ENCODE measurements around the gene TULP4.
"Not testable (repeated sequence)": the region's sequence is repeated elsewhere in the genome, so short reads cannot be mapped to it uniquely, and the experiment has no call there.

Gene TULP4

DNA sequence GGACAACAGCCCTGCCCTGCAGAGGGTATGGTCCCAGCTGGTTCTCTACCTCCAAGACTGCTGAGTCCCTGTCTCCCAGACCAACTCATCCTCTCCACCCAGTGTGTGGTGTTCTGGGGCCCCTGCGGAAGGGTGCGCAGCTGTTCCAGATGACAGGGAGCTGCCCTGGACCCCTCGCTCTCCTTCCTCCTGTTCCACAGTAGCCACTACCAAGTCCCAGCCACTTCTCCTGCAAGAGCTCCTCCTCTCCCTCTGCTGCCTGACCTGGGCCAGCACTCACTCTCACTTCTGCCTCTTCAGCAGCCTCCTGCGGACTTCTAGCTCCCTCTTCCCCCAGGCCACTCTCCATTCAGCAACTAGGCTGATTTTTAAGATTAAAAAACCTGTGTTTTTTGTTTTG, 207.5 kb downstream of the TULP4 start:
- DNase-seq (ENCODE audit: low read depth in 4 of 4, low spot score in 1 of 4) = no peak

DNA sequence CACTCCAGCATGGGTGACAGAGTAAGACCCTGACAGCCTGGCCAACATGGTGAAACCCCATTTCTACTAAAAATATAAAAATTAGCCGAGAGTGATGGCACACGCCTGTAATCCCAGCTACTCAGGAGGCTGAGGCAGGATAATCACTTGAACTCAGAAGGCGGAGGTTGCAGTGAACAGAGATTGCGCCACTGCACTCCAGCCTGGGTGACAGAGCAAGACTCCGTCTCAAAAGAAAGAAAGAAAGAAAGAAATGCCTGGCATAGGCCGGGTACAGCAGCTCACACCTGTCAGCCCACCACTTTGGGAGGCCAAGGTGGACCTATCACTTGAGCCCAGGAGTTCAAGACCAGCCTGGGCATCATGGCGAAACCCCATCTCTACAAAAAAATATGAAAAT, 208.7 kb downstream of the TULP4 start:
- DNase-seq (ENCODE audit: low read depth in 4 of 4, low spot score in 1 of 4) = not testable (repeated sequence)

DNA sequence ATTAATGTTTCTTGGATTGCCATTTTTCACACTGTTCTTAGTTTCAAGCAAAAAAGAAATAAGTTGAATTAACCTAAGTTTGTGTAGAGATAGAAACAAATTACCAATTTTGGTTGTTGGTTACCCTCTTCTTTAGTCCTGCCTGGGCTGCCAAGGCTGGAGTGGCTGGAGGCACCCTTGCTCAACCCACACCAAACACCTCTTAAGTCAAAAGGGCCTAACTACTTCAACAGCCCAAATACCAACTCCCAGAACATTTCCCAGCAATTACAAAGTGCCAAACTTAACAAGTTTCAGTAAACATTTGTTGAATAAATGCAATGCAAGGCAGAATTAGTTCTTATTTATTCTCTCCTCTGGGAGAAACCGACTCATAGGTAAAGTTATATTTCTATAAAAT, 209.5 kb downstream of the TULP4 start:
- DNase-seq (ENCODE audit: low read depth in 4 of 4, low spot score in 1 of 4) = no peak

DNA sequence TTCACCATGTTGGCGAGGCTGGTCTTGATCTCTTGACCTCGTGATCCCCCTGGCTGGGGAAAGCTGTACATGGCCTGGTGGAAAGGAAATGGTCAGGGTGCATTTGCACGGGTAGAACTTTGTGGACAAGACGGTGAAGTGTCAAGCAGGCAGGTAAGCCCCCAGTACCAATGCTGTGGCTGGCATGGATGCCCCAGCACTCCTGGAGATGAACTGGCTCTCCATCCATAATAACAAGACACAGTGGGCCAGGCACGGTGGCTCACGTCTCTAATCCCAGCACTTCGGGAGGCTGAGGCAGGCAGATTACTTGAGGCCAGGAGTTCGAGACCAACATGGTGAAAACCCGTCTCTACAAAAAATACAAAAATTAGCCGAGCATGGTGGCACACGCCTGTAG, 210.4 kb downstream of the TULP4 start:
- DNase-seq (ENCODE audit: low read depth in 4 of 4, low spot score in 1 of 4) = no peak

DNA sequence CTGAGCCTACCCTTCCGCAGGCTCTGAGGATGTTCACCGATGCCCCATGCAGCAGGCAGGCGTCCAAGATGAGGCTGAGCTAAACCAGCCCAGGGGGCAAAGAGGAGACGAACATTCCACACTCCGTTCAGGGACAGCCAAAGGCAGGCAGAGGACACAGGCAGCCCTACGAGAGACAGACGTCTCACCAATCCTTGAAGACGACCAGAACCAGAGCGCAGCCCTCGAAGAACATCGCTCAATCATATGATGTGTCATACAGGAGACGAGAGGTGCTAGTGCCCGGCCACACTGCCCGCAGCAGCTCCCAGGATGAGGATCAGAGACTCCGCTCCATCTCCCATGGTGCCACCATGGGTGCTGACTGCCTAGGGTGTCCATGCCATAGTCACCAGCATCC, 212.0 kb downstream of the TULP4 start:
- no peak for DNase-seq (ENCODE audit: low read depth in 4 of 4, low spot score in 1 of 4)

DNA sequence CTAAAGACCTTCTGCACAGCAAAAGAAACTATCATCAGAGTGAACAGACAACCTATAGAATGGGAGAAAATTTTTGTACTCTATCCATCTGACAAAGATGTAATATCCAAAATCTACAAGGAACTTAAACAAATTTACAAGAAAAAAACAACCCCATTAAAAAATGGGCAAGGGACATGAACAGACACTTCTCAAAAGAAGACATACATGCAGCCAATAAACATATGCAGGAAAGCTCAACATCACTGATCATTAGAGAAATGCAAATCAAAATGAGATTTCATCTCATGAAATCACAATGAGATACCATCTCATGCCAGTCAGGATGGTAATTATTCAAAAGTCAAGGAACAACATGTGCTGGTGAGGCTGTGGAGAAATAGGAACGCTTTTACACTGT, 215.6 kb downstream of the TULP4 start:
- not testable (repeated sequence) for DNase-seq (ENCODE audit: low read depth in 4 of 4, low spot score in 1 of 4)

DNA sequence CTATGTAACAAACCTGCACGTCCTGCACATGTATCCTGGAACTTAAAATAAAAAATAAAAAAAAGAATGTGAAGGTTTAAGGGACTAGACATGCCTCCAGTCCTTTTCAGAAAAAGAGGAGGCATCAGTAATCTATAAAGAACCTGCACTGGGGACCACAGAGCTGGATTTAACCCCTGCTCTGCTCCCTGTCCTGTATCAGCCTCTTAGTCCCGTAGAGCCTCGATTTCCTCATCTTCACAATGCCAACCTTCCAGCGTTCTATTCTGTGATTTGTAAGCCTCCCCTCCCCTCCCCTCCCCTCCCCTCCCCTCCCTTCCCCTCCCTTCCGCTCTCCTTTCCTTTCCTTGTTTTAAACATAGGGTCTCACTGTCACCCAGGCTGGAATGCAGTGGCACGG, 216.6 kb downstream of the TULP4 start:
- no peak for DNase-seq (ENCODE audit: low read depth in 4 of 4, low spot score in 1 of 4)

DNA sequence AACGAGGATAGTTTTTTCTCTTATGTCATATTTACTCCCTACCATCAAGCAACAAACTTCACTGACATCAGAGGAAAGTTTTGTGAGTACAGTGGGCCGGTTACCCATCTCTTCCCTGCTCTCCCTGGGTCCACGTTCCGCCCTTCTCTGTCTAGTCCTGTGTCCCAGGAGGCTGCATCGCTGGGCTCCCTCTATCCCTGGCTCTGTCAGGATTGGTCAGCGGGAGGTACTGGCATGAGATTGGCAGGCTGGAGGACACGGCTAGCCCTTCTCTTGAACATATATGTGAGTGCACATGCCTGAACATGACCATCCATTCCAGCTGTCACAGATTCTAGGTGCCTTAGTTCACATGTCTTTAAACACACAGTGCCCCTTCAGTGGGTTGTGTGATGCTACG, 217.4 kb downstream of the TULP4 start:
- DNase-seq (ENCODE audit: low read depth in 4 of 4, low spot score in 1 of 4) = no peak

DNA sequence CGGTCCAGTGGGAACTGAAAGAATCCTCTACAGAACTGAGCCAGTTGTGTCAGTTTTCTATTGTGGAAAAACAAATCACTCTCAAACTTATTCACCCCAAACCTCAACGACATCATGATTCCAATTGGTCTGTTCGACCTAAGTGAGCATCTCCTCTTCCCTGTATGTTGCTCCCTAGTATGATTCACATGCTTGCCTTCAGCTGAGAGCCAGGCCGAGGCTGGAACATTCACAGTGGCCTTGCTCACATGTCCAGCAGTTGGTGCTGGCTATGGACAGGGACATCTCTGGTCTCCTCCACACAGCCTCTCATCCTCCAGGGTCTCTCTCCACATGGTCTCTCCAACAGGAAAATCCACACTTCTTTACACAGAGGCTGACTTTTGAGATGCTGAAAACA, 219.3 kb downstream of the TULP4 start:
- no peak for DNase-seq (ENCODE audit: low read depth in 4 of 4, low spot score in 1 of 4)

DNA sequence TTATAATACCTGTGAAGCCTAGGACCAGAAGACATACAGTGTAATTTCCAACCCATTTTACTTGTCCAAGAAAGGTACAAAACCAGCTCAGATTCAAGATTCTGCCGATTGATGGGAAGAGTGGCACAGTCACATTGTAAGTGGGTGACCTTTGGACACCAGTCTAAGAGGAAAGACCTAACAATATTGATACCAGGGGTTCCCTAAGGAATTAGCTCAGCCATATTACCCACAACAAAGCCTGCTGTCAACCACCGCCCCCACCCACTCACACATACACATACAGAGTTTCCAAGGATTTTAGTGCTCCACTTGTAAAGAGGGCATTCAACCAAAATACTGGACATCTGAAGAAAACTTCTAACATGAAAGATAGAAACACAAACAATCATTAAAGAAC, 219.7 kb downstream of the TULP4 start:
- DNase-seq (ENCODE audit: low read depth in 4 of 4, low spot score in 1 of 4) = no peak

DNA sequence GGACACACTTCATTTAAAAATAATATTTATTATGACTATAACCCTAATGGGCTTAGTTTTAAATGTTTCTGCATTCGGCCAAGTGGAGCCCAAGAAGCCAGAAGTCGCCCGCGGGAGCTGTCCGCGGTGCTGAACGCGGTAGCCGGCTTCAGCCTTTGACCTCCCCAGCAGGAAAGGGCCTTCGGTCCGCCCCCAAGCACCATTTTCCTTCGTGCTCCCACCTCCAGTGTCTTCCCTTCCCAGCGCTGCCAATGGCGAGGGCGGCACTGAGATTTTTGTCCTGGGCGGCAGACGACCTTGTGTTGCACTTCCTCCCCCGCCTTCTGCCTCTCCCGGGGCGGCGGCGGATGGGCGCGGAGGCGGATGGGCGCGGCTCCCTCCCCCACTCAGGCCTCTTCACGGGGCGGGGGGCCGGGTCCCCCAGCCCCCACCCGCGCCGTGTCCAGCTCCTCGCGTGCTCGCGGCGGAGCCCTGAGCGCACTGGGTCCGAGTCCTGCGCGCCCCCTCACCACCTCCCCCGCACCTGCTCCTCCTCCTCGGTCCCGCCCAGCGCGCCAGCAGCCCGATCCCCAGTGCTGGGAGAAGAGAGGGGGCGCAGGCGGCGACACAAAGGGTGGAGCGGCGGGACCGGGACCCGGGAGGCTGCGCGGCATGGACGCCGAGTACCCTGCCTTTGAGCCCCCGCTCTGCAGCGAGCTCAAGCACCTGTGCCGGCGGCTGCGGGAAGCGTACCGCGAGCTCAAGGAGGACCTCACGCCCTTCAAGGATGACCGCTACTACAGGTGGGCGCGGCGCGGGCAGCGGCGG, 224.0 kb downstream of the TULP4 start:
- peak; percentile 38 to 52 (median 41) for DNase-seq (ENCODE audit: low read depth in 4 of 4, low spot score in 1 of 4)

DNA sequence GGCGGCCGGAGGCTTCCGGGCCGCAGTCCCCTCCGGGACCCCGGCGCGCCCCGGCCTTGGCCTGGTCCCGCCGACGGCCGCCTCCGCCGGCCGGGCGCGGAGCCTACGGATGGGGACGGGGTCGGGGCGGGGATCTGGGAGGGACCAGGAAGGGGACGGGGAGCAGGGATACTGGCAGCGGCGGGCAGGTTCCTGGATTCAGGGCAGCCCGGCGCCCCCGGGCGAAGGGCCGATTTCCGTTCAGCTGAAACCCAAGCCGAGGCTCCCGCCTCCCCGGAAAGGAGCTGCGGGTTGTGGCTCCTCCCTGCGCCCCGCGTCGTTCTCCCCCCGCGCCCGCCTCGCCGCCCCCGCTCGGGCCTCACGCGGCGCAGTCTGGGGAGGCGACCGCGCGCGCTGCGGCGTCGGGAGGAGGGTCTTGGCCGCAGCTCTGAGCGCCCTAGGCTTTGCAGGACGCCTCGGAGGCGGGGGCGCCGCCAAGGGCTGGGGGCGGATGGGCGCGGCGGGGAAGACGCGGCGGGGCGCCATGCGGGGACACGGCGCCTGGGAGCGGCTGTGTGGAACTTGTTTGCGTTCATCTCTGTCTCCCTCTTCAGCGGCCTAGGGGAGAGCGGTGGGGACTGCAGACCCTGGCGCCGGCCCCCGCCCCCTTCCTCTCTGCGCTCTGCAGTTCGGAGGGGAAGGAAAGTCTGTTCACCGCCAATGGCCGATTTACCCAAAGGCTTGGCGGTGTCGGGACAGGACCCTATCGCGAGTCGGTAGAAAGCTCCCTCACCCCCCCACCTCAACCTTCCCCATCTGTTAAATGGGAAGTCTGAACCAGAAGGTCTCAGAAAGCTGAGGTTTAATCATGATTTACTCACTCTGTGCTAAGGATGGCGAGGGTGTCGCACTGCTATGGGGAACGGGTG, 224.9 kb downstream of the TULP4 start:
- DNase-seq (ENCODE audit: low read depth in 4 of 4, low spot score in 1 of 4) = no peak

DNA sequence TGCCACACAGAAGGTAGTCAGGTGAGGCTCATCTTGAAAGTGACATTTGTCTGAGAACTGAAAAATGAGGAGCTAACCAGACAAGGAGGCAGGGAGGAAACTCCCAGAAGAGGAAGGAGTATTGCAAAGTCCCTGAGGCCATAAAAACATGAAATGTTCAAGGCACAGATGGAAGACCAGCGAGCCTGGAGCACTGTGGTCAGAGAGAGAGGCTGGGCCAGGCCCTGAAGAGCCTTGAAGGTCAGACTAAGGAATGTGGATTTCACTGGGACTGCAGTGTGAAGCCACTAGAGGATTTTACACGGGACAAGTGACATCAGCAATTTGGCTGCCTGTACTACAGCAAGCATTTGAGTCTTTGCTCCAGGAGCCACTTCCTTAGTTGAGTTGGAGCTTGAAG, 226.5 kb downstream of the TULP4 start:
- DNase-seq (ENCODE audit: low read depth in 4 of 4, low spot score in 1 of 4) = no peak

DNA sequence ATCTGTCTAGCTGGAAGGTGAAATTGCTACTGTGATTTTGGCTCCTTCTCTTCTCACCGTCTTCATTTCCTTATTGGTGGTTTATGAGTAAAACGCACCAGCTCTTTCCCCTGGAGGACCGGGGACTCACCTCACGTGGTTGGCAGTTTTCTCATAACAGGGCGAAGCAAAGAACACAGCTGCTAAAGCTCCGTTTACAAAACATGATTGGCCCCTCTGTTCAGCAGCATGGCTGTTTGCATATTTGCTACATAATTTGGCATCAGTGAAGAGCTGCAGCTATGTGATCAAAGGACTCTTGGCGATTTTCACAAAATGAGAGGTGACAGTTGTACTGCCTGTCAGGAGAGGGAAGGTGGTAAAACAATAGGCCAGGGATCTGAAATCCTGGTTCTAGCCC, 227.1 kb downstream of the TULP4 start:
- DNase-seq (ENCODE audit: low read depth in 4 of 4, low spot score in 1 of 4) = no peak

DNA sequence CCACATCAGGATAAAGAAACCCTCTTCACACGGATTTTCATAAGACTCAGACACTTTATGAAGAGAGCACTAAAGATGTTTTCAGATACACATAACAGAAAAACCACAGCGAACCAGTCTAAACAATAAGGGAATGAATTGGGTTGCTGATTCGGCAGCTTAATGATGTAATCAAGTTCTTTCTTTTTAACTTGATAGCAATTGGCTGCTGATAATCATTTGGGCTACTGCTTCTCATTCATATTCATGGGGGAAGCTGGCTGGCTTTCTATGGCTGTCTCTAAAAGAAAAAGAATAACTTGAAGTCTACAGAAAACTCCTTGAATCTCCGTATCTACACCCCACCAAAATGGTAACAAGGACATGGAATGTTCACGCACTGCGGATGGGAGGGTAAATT, 227.6 kb downstream of the TULP4 start:
- DNase-seq (ENCODE audit: low read depth in 4 of 4, low spot score in 1 of 4) = no peak

DNA sequence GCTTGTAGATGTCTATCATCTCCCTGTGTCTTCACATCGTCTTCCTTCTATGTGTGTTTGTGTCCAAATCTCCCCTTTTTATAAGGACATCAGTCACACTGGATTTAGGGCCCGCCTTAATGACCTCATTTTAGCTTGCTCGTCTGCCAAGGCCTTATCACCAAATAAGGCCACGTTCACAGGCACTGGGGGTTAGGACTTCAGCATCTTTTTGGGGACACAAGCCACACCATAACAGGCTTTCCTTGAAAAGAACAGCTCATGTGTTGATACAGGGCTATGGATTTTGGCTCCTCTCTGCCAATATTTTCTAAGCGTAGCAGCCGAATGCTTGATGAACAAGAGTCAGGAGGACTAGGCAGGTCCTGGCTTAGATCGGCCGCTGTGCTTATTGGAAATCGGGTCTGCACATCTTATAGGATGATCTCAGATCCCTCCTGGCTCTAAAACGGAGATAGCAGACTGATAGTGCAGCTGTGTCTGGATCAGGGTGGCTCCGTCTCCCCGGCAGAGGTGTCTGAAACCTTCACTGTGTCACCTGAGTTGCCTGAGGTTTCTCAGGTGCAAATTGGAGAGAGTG, 231.4 kb downstream of the TULP4 start:
- no peak for DNase-seq (ENCODE audit: low read depth in 4 of 4, low spot score in 1 of 4)

DNA sequence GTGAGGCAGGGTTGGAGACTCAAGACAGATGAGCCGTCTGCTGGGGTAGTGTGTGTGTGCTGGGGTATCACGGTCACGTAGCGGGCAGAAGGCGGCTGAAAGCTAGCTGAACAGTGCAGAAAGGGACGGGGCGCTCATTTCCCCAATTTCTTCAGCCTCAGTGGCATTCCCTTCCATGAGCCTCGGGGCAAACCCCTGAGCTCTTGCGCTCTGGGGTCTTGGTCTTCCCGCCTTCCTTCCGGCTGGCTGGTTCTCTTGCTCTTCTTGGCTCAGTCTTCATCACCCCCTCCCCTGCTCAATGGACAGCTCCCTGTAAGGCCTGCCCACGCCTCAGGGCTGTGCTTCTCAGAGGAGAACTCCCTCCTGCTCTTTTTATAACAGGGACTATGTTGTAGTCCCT, 232.2 kb downstream of the TULP4 start:
- DNase-seq (ENCODE audit: low read depth in 4 of 4, low spot score in 1 of 4) = no peak

DNA sequence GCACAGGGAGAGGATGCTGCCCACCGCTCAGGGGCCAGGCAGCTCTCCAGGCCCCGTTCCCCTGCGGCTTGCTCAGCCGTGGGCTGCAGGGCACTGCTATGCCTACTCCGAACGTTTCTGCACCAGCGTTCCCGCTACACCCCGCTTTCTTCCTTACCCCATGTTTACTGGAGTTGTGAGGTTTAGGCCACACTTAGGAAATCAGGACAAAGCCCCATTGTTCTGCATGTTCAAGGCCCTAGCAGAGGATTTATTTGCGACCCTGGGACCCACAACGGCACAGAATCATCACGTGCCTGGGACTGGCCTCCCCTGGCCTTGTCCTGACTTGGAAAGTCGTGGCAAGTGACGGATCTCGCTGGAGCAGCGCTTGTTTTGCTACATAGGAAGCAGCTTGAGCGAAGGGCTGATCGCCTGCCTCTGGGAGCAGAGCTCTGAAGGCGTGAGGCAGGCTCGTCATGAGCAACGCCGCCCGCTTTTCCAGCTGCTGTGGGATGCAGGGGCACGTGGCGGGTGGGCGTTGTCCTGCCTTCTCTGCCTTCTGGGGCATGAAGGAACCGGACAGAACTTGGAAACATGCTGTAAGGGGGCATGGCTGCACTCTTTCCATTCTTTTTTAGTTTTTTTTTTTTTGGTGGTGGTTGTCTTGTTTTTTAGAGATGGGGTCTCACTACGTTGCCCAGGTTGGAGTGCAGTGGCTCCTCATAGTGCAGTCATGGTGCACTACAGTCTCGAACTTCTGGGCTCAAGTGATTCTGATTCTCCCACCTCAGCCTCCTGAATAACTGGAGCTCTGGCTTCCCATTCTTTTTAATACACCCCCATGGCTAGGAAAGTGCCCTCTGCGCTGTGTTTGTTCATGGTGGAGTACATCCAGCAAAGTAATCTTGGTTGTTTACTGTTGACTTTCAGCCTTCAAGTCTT, 233.0 kb downstream of the TULP4 start:
- DNase-seq (ENCODE audit: low read depth in 4 of 4, low spot score in 1 of 4) = no peak

DNA sequence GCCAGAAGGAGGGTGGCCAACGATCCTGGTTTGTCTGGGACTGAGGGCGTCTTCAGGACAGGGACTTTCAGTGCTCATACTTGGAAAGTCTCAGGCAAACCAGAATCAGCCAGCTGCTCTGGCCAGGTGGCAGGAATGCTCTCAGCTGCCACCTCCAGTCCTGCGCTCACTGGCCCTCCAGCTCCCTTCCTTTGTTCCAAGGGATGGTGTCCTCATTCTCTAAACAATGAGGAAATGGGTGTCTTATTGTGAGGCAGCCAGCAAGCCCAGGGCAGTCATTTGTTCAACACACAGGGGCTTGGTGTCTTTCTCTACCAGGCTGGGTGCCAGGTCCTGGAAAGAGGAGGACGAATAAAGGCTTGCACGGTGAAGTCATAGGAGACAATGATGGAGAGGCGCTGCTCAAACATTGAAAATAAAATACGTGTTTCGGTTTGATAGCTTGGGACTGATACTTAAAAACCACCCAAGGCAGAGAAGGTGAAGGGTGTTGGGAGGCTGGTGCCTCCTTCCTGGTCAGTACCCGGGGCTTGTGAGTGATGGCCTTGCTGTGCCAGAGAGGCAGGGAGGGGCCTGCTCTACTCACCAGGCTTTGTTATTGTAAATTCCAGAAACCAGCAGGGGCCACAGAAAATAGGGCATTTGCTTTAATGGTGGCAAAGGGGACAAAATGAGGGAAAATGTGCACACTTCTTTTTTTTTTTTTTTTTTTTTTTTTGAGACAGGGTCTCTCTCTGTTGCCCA, 236.3 kb downstream of the TULP4 start:
- no peak for DNase-seq (ENCODE audit: low read depth in 4 of 4, low spot score in 1 of 4)

DNA sequence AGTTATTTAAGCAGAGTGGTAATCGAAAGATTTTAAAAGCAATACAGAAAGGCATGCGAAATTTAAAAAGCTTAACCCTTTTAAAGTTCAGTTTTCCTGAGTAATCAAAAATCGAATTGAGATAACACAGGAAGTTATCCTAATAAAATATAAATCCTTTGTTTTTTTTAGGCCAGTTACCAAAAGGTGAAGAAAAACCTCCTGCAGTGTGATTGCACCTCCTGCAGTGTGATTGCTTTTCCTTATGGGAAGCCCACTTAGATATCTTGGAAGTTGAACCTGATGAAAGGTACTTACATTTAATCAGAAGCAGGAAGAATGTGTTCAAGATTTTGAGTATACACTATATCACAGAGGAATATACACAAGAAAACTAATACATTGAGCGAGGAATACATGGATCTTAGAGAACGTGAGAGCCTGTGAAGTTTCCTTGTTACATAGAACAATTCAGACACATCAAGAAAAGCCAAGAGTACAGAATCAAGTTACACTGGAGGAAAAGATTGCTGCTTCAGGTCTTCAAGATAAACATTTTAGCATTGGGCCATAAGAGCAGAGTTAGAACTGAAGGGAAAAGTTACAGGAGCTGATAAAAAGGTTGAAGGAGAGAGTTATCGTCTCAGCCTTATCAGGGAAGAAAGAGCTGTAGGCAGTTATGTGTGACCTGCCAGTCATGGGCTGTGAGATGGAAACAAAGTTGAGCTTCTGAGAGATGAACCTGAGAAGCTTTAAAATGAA, 240.0 kb downstream of the TULP4 start:
- no peak for DNase-seq (ENCODE audit: low read depth in 4 of 4, low spot score in 1 of 4)

Data from stimulated activated CD4-positive, alpha-beta T cell treated with anti-CD3 and anti-CD28 coated beads, Interleukin-1b, Interleukin-23, amount 100 ng/mL, for 24 hours (primary cell).